HG02610 (cell line): ENCODE data around the gene PASK.

Experiments
- ATAC-seq: cut with Tn5 transposase; IDR thresholded peaks from one replicate; pipeline ENCODE4 v1.9.1; 2021; ENCODE audit warnings: mild to moderate bottlenecking, moderate library complexity; ENCODE audit not compliant: unreplicated experiment

Gene PASK

GRCh38 chr2:241148239-241148638 lies 1.0 kb downstream of the PASK start:
- no peak for ATAC-seq

DNA sequence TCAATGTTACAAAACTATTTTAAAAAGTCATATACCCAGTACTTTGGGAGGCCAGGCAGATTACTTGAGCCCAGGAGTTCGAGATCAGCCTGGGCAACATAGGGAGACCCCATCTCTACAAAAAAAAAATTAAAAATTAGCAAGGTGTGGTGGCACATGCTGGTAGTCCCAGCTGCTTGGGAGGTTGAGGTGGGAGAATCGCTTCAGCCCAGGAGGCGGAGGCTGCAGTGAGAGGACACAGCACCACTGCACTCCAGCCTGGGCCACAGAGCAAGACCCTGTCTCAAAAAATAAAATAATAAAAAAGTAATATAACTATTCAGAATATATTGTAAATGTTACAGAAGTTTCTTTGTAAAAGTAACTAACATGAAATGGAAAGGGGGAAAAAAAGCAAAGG lies 1.9 kb downstream of the PASK start:
- no peak for ATAC-seq

- no peak for ATAC-seq
Measured at GRCh38 chr2:241146286-241146685, 3.0 kb downstream of the PASK start.

GRCh38 chr2:241142593-241142992 lies 6.7 kb downstream of the PASK start:
- ATAC-seq = no peak

DNA sequence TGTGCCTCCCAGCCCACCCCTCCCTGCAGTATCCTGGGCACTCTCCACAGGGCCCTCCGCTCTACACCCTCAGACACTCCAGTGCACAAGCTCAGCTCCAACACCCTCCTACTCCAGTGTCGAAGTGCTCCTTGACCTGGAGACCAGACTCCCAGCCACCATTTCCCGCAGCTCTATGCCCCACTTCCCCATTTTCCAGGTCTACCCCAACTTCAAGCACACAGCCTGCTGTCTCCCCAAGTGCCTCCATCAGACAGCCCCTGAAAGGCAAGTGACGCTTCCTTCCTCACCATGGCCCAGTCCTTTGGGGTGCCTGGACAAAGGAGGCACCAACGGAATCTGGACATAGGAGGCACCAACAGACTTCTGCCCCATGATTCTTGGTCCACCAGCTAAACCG lies 7.2 kb downstream of the PASK start:
- ATAC-seq = no peak

- no peak for ATAC-seq
Measured at GRCh38 chr2:241141214-241141770, 8.0 kb downstream of the PASK start.

- ATAC-seq = no peak
Measured at GRCh38 chr2:241140445-241140840, 8.8 kb downstream of the PASK start.

- ATAC-seq = no peak
Measured at GRCh38 chr2:241139531-241140444, 9.5 kb downstream of the PASK start.

DNA sequence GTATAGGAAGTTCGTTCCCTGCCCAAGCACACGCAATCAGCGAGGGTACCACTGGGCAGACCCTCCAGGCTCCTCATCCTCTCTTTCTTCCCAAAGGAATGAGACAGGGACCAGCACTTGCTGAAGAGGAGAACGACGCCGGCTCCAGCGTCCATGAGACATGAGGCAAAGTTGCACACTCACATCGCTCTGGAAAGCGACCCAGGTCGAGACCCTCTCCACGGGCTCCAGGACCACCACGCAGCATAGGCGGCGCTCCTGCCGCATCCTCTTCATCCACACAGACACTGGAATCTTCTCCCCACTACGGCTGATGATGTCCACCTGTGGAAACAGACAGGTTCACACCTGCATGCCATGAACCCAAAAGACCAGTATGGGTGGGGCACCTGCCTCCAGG lies 10.8 kb downstream of the PASK start:
- no peak for ATAC-seq

DNA sequence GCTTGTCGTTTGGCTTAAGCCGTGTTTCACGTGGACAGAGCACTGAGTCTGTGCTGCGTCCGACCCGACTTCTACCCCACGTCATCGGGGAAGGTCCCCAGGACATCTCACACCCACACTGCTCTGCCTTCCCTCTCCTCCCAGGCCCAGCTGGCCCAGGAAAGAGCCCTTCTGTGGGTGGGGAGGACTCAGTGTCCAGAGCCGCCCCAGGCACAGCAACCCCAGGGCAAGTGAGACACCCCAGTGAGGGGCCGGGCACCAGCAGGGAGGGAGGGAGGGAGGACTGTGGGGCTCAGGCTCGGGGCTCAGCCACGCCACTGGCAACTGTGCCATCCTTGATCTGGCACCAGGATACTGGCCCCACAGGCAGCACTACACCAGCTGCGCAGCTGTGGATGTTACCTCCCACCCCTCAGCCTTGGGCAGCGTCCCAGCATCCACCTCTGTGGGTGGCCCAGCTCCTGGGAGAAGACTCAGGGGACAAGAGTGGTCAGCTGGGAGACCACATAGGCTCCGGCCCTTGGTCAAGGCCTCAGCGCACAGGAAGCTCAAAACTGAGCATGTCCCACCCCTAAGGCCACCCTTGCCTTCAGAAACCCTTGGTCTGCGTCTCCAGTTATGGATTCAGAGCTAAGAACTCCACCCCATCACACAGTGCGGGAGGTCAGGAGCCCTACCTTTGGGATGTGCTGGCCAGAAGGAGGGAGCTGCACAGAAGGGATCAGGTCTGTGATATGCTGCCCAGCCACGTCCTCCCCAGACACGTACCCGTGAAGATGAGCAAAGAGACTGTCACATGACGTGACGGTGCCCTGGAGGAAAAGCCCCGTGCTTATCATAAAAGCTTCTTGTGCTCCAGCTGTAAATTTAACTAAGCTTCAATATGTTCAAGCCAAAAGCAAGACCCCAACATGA lies 11.7 kb downstream of the PASK start:
- ATAC-seq = no peak

- ATAC-seq = no peak
Measured at GRCh38 chr2:241136661-241137260, 12.5 kb downstream of the PASK start.

- ATAC-seq = no peak
Measured at GRCh38 chr2:241136191-241136590, 13.1 kb downstream of the PASK start.

DNA sequence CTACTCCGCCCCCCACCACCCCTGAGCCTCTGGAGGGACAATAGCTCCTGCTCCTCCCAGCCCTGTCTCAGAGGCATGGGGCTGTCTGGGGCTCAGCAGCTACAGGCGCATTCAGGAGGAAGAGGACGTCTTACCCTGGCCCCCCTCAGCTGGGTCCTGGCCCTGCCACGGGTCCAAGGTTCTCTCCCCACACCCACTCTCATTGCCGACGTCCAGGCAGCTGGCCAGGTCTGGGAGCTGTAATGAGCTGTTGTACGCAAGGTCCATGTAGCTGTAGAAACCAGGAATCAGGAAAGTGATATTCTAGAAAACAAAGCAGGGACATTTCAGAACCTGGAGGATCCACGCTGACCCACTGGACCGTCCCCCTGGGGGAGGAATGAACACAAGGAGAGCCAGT lies 13.5 kb downstream of the PASK start:
- ATAC-seq = no peak

DNA sequence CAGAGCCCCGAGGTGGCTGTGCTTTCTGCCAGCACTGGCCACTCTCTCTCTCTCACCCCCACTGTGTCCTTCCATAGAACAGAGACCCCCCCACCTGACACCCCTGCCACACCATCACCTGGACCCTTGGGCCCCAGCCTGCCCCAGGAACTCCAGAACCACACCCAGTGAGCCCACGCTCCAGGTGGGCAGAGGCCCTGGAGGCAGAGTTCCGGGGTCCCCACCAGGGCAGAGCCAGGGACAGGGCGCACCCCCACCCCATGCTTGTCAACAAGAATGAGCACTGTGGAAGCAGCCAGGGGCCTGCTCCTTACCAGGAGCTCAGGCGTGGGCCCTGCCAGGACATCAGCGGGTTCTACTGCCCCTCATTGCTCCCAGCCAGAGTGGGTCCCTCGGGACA lies 14.6 kb downstream of the PASK start:
- ATAC-seq = no peak

- ATAC-seq = no peak
Measured at GRCh38 chr2:241133436-241133820, 15.8 kb downstream of the PASK start.

DNA sequence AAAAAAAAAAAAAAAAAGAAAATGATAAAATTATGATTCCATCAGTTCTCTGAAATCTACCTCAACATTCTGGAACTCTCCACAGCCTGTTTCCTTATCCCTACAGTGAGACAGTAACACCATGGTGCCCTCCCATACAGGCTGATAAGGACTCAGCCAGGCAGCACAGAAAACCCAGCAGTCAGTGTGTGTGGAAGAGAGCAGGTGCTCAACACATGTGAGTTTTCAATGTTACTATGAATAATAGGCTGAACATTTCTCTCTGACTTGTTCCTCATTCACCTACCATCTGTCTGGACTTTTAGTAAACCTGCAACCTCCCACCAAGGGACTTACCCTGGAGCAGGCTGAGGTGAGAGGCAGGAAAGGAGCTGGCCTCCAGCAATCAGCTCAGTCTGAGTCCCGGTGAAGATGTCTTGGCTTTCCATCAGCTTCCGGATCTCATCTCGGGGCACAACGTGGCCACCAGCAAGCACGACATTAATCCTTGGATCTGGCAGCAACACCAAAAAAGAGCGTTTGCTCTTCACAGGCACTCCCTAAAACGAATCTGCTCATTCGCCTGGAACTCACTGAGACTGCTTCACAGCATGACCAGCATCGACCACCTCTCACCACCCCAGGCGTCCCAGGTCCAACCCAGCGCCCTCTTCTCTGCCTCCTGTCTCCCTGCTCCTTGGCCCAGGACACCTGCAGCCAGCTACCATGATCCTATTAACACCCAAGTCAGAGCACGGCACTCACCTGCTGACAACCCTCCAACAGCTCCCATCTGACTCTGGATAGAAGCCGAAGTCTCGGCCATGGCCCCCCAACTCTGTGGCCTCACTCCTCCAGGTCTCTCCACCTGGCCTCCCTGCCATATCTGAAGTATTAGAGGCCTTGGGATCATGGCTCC lies 16.5 kb downstream of the PASK start:
- ATAC-seq = no peak

GRCh38 chr2:241131531-241131930 lies 17.7 kb downstream of the PASK start:
- no peak for ATAC-seq

- no peak for ATAC-seq
Measured at GRCh38 chr2:241130316-241130715, 19.0 kb downstream of the PASK start.

GRCh38 chr2:241129086-241129871 lies 20.0 kb downstream of the PASK start:
- ATAC-seq = no peak
